HL-60 (cell line): Measurements from ENCODE around the gene PARD3.

Experiments
- POLR2AphosphoS5 ChIP-seq: IDR thresholded peaks from 2 replicates; pipeline ENCODE4 v1.6.1; 2012; ENCODE audit warnings: low read depth
- TF ChIP-seq, protein P1 (sequence below): IDR thresholded peaks from one replicate; pipeline ENCODE4 v1.5.1; 2011; ENCODE audit warnings: low read length, control low read depth, inconsistent platforms; ENCODE audit not compliant: insufficient read depth

DNA sequence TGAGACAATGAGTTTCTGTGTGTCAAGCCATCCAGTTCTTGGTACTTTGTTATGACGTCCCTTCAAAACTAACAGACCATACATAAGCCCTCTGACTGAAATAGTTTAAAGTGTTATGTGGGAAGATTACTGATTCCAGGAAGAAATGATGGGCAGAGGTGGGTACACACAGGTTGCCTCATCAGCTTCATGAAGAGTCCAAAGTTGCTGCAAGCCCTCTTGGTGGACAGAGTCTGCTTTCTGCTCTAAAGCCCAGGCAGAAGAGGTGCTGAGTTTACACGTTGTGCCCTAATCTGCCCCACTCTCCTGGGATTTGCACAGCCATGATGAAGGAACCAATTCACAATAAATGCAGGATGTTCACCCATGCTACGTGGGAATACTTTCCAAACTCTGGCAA lies 187.4 kb downstream of the PARD3 start:
- TF ChIP-seq, protein P1, sequence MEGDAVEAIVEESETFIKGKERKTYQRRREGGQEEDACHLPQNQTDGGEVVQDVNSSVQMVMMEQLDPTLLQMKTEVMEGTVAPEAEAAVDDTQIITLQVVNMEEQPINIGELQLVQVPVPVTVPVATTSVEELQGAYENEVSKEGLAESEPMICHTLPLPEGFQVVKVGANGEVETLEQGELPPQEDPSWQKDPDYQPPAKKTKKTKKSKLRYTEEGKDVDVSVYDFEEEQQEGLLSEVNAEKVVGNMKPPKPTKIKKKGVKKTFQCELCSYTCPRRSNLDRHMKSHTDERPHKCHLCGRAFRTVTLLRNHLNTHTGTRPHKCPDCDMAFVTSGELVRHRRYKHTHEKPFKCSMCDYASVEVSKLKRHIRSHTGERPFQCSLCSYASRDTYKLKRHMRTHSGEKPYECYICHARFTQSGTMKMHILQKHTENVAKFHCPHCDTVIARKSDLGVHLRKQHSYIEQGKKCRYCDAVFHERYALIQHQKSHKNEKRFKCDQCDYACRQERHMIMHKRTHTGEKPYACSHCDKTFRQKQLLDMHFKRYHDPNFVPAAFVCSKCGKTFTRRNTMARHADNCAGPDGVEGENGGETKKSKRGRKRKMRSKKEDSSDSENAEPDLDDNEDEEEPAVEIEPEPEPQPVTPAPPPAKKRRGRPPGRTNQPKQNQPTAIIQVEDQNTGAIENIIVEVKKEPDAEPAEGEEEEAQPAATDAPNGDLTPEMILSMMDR: no peak
- no peak for TF ChIP-seq POLR2AphosphoS5
